B cell (primary cell): Measurements from ENCODE around the gene EHBP1.

Experiments used
- CTCF ChIP-seq: fragments of 200-600 bp; IDR thresholded peaks from one replicate; pipeline ENCODE4 v1.8.0; 2022; ENCODE audit warnings: antibody characterized with exemption, mild to moderate bottlenecking
- EZH2 ChIP-seq: IDR thresholded peaks from 2 replicates; pipeline ENCODE4 v1.6.1; 2012; ENCODE audit warnings: borderline replicate concordance, low read depth, mild to moderate bottlenecking, moderate library complexity, low read length; ENCODE audit not compliant: insufficient read depth, poor library complexity, severe bottlenecking

DNA sequence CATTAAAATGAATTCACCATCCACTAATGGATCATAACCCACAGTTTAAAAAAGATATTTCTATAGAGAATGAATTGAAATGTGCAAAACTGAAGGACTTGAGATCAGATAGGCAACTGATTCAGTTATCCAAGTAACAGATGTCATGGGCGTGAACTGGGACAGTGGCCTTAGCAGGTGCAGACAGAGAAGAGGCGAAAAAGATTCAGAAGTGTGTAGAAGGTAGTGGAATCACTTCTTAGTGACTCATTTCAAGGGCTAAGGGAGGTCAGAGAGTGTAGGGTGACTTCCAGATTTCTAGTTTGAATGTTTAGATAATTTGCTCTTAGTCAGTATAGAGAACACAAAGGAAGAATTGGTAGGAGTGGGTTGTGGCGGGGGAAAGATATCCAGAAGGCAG is 79.7 kb downstream of the EHBP1 start:
- no peak for TF ChIP-seq CTCF
- no peak for TF ChIP-seq EZH2
